Heart right ventricle (tissue), 16 donors: ENCODE measurements around the gene RMP24.

Experiments
- ATAC-seq, 8 donors: fragments of 200-7000 bp; cut with Tn5 transposase; one replicate each; pipeline ENCODE4 v1.9.1; 2020; ENCODE audit warnings: mild to moderate bottlenecking in 8 of 8, moderate library complexity in 8 of 8, moderate number of reproducible peaks in 1 of 8
- DNase-seq, 2 donors: peaks; one replicate each; pipeline ENCODE4 v3.0.0-alpha.2; 2020
- H3K27ac ChIP-seq, 10 donors: fragments of 200-600 bp; sonication (generic) in 2 of 10; one replicate each; pipeline versions ENCODE4 v1.5.0 to v1.8.0; 2020 to 2022; ENCODE audit warnings: mild to moderate bottlenecking in 3 of 10
- H3K27me3 ChIP-seq, 7 donors: fragments of 200-600 bp; one replicate each; pipeline ENCODE4 v1.8.0; 2021 to 2022; ENCODE audit warnings: mild to moderate bottlenecking in 2 of 7
- H3K36me3 ChIP-seq, 9 donors: fragments of 200-600 bp; sonication (generic) in 1 of 9; one replicate each; pipeline versions ENCODE4 v1.5.0 to v1.8.0; 2020 to 2022; ENCODE audit warnings: mild to moderate bottlenecking in 2 of 9
- H3K4me1 ChIP-seq, 9 donors: fragments of 200-600 bp; sonication (generic) in 1 of 9; one replicate each; pipeline versions ENCODE4 v1.5.0 to v1.8.0; 2020 to 2022; ENCODE audit warnings: mild to moderate bottlenecking in 4 of 9
- H3K4me3 ChIP-seq, 10 donors: fragments of 200-600 bp; sonication (generic) in 2 of 10; one replicate each; pipeline versions ENCODE4 v1.5.0 to v1.8.0; 2020 to 2022; ENCODE audit warnings: mild to moderate bottlenecking in 7 of 10, moderate library complexity in 2 of 10
- H3K9me3 ChIP-seq, 11 donors: fragments of 200-600 bp in 10 of 11; sonication (generic) in 2 of 11; one replicate each; pipeline versions ENCODE4 v1.5.0 to v1.8.0; 2013 to 2022; ENCODE audit warnings: mild to moderate bottlenecking in 2 of 11, control low read depth in 1 of 11, moderate library complexity in 1 of 11
- WGBS, 2 donors: extraction: QIAGEN DNeasy Blood & Tissue Kit; methylation state at CpG; one replicate each; pipeline ENCODE4 v1.1.7; 2013; ENCODE audit warnings: inconsistent platforms in 1 of 2; 5-methylcytosine and 5-hydroxymethylcytosine counted together
- intact Hi-C, 10 donors: fragments of 100-400 bp; cut with DNase I; formaldehyde crosslinking; loops; one replicate each; pipeline versions ENCODE4 v1.11.1 to v1.14.2; 2022
- TF ChIP-seq, protein P1 (sequence below), 9 donors: fragments of 200-600 bp; sonication (generic) in 2 of 9; IDR thresholded peaks; one replicate each; pipeline versions ENCODE4 v1.5.0 to v1.8.0; 2021 to 2022; ENCODE audit warnings: antibody characterized with exemption in 9 of 9, mild to moderate bottlenecking in 5 of 9, moderate library complexity in 1 of 9
- donor health status: Arrhythmogenic right ventricular cardiomyopathy.
- donor health status: ischemic (EF 13 %, LVEDD 7.1; RV severe dilation, severe dysfunction).
- donor health status: healthy with polysubstance abuse.
- donor health status: DM: no; HTN: yes; CAD: no.
- donor health status: DM: no; HTN: no; CAD: no.
- donor health status: ischemic (EF 25% LVEDD 6.9; RV normal size, moderate dysfunction).
- donor health status: ischemic (EF 25% LVEDD 5.7; RV mildly dilated, moderate dysfunction).
- donor health status: healthy.
- donor health status: DM: yes; HTN: yes; CAD: no.
- donor health status: Ischemic cardiomyopathy.
- donor health status: ischemic (EF 35%, LVEDD 5.7; RV mildly dilated, moderate dysfunction).
- donor health status: nonischemic (EF 11% LVEDD 7.7; RV severe dilation, severe dysfunction).
- donor health status: DM: yes; HTN: yes; CAD: no.
- donor health status: PGD.
- donor health status: ischemic (EF 29% LVEDD 5.4; RV normal size, mild dysfunction).
- donor health status: nonischemic (EF 23%, LVEDD 6.1; RV moderate dilation, normal function).

The RMP24 gene

GRCh38 chr18:35949903-35950627 lies 22.4 kb upstream of the RMP24 start:
- TF ChIP-seq, protein P1, sequence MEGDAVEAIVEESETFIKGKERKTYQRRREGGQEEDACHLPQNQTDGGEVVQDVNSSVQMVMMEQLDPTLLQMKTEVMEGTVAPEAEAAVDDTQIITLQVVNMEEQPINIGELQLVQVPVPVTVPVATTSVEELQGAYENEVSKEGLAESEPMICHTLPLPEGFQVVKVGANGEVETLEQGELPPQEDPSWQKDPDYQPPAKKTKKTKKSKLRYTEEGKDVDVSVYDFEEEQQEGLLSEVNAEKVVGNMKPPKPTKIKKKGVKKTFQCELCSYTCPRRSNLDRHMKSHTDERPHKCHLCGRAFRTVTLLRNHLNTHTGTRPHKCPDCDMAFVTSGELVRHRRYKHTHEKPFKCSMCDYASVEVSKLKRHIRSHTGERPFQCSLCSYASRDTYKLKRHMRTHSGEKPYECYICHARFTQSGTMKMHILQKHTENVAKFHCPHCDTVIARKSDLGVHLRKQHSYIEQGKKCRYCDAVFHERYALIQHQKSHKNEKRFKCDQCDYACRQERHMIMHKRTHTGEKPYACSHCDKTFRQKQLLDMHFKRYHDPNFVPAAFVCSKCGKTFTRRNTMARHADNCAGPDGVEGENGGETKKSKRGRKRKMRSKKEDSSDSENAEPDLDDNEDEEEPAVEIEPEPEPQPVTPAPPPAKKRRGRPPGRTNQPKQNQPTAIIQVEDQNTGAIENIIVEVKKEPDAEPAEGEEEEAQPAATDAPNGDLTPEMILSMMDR (IDR thresholded peaks at IDR 0.05), result peak; percentile 88 to 96 (median 93)
- intact Hi-C loops, result loop anchor here in 9 of 10 donors (1.0 to 10.0 kb wide), 6 partner anchors 191 to 565 kb away; no protein-coding TSS in a partner anchor
- Histone ChIP-seq H3K4me1 (peaks cover 0 to 9% (median 3%) of the 10 kb centered on the region in 9 donors), H3K27ac (no peak overlapping the region), H3K27me3 (peaks cover 0 to 19% (median 0%) of the 10 kb centered on the region in 7 donors), H3K4me3 (peak overlapping the region; percentile 26 to 68 (median 62)), H3K36me3 (no peaks in the 10 kb centered on the region), H3K9me3 (peaks cover 0 to 9% (median 0%) of the 10 kb centered on the region in 11 donors)
- ATAC-seq (peak; percentile 74 to 92 (median 84)), DNase-seq (peak; percentile 45 to 60)
- WGBS, 2 donors, result 4 to 5% methylated on average over 54 of the region's 54 CpGs

GRCh38 chr18:35950628-35950982 lies 21.9 kb upstream of the RMP24 start:
- H3K4me1 ChIP-seq, result peaks cover 0 to 9% (median 3%) of the 10 kb centered on the region in 9 donors
- no peak for DNase-seq
- no peaks in the 10 kb centered on the region for H3K36me3 ChIP-seq
- intact Hi-C loops, result loop anchor here in 9 of 10 donors (1.0 to 10.0 kb wide), 6 partner anchors 192 to 566 kb away; no protein-coding TSS in a partner anchor
- peaks cover 0 to 19% (median 0%) of the 10 kb centered on the region in 7 donors for H3K27me3 ChIP-seq
- TF ChIP-seq, protein P1 (IDR thresholded peaks at IDR 0.05), result peak in 2 of 9 donors; percentile 4 to 24
- peaks cover 0 to 9% (median 0%) of the 10 kb centered on the region in 11 donors for H3K9me3 ChIP-seq
- WGBS, 2 donors, result 16 to 17% methylated on average over 6 of the region's 6 CpGs
- H3K27ac ChIP-seq, result no peak overlapping the region
- H3K4me3 ChIP-seq, result peak overlapping the region in 9 of 10 donors; percentile 43 to 68 (median 62)
- no peak for ATAC-seq

- H3K27ac ChIP-seq, result no peak overlapping the region
- intact Hi-C loops, result loop anchor here in 7 of 10 donors (5.0 to 10.0 kb wide), 3 partner anchors 196 to 569 kb away; no protein-coding TSS in a partner anchor
- DNase-seq (no peak), ATAC-seq (no peak)
- H3K4me3 ChIP-seq, result no peak overlapping the region
- TF ChIP-seq, protein P1 (IDR thresholded peaks at IDR 0.05), result no peak
- peaks cover 0 to 9% (median 3%) of the 10 kb centered on the region in 9 donors for H3K4me1 ChIP-seq
- peaks cover 0 to 38% (median 0%) of the 10 kb centered on the region in 7 donors for H3K27me3 ChIP-seq
- peaks cover 0 to 12% (median 0%) of the 10 kb centered on the region in 11 donors for H3K9me3 ChIP-seq
- no peaks in the 10 kb centered on the region for H3K36me3 ChIP-seq
- WGBS, 2 donors, result 92 to 100% methylated on average over 1 of the region's 1 CpG
Observed at GRCh38 chr18:35953688-35954087, 18.8 kb upstream of the RMP24 start.

- TF ChIP-seq, protein P1 (IDR thresholded peaks at IDR 0.05), result no peak
- no peak for ATAC-seq
- Histone ChIP-seq H3K36me3 (no peaks in the 10 kb centered on the region), H3K27ac (no peak overlapping the region), H3K4me1 (no peaks in the 10 kb centered on the region), H3K27me3 (peaks cover 0 to 30% (median 0%) of the 10 kb centered on the region in 7 donors), H3K4me3 (no peak overlapping the region), H3K9me3 (peaks cover 0 to 25% (median 0%) of the 10 kb centered on the region in 11 donors)
- WGBS, 2 donors, result 82 to 86% methylated on average over 3 of the region's 3 CpGs
- intact Hi-C loops, result loop anchor here in 2 of 10 donors (10.0 kb wide), 1 partner anchor 571 kb away; no protein-coding TSS in a partner anchor
- no peak for DNase-seq
Observed at GRCh38 chr18:35956226-35956625, 16.3 kb upstream of the RMP24 start.
